HK-2 (cell line): Measurements from ENCODE around the gene KRTAP4-5.
"Not testable (repeated sequence)": the region's sequence is repeated elsewhere in the genome, so short reads cannot be mapped to it uniquely, and the experiment has no call there.

ENCODE experiments used
- DNase-seq: peaks from one replicate; pipeline ENCODE4 v3.0.0-alpha.2; 2018; ENCODE audit not compliant: unreplicated experiment

Gene KRTAP4-5

GRCh38 chr17:41108728-41109386 is 40.8 kb downstream of the KRTAP4-5 start:
- DNase-seq = not testable (repeated sequence)

GRCh38 chr17:41107941-41108450 is 41.6 kb downstream of the KRTAP4-5 start:
- DNase-seq = no peak

GRCh38 chr17:41105347-41105746 is 44.3 kb downstream of the KRTAP4-5 start, which contains the start of gene KRTAP4-9:
TSS of gene KRTAP4-9 (plus strand) at chr17:41105389. CDS start at chr17:41105389, 0 bp downstream.
- DNase-seq = not testable (repeated sequence)

- DNase-seq = not testable (repeated sequence)
Measured at GRCh38 chr17:41104386-41105038, 45.1 kb downstream of the KRTAP4-5 start.

- DNase-seq = no peak
Measured at GRCh38 chr17:41103896-41104295, 45.7 kb downstream of the KRTAP4-5 start.

GRCh38 chr17:41101586-41102259 is 47.9 kb downstream of the KRTAP4-5 start, which contains the start of gene KRTAP4-16:
TSS of gene KRTAP4-16 (minus strand) at chr17:41102209. CDS start at chr17:41102209, 0 bp downstream.
- no peak for DNase-seq

GRCh38 chr17:41099682-41100480 is 49.7 kb downstream of the KRTAP4-5 start:
- DNase-seq = not testable (repeated sequence)
